K562 (cell line): ENCODE data around the gene GP1BB. TPM values are rescaled to one million over a fixed set of nuclear protein-coding genes. Genes with fewer than 3 reads are reported as not detected.

Source experiments
- ASH1L ChIP-seq: fragments of 450-650 bp; IDR thresholded peaks from 2 replicates; pipeline ENCODE4 v1.6.1; 2018; ENCODE audit warnings: borderline replicate concordance, mild to moderate bottlenecking, low read depth; ENCODE audit not compliant: partially characterized antibody
- MEF2A ChIP-seq: IDR thresholded peaks from 2 replicates; pipeline ENCODE4 v1.6.1; 2011; ENCODE audit warnings: low read depth, mild to moderate bottlenecking, low read length, moderate library complexity; ENCODE audit not compliant: control insufficient read depth
- NFE2L1 ChIP-seq: fragments of 450-650 bp; IDR thresholded peaks from 2 replicates; pipeline ENCODE4 v1.6.1; 2016; ENCODE audit warnings: missing genetic modification characterization, low read depth, mild to moderate bottlenecking, missing compliant biosample characterization, moderate library complexity, borderline replicate concordance
- YY1 ChIP-seq, 3 experiments: IDR thresholded peaks; 2 replicates each; pipeline ENCODE4 v1.6.1; 2011; ENCODE audit warnings: low read length in 2 of 3, mild to moderate bottlenecking in 2 of 3, moderate library complexity in 2 of 3, borderline replicate concordance in 1 of 3, control low read depth in 1 of 3, low read depth in 1 of 3; ENCODE audit not compliant: insufficient read depth in 3 of 3, insufficient replicate concordance in 2 of 3, control insufficient read depth in 1 of 3, insufficient read length in 1 of 3; ENCODE audit errors: extremely low read depth in 1 of 3
- ZNF280A ChIP-seq: fragments of 450-650 bp; IDR thresholded peaks from 2 replicates; pipeline ENCODE4 v1.6.1; 2018; ENCODE audit warnings: mild to moderate bottlenecking, low read depth; ENCODE audit not compliant: partially characterized antibody
- ZNF77 ChIP-seq: fragments of 250-450 bp; sonication (Bioruptor Pico); IDR thresholded peaks from 2 replicates; pipeline ENCODE4 v1.5.0; 2020
- polyA plus RNA-seq, 8 experiments: library from polyadenylated mRNA; depleted of rRNA in 4 of 8; stranded (reverse) in 5 of 8; unstranded in 3 of 8; fragments of >200 nt; fragmentation: Nextera tagmentation in 2 of 8; fragmentation: Illumina TruSeq in 1 of 8; extraction: Ambion mirVana in 2 of 8; extraction: Trizol in 1 of 8; gene quantifications; 2 replicates each; pipeline versions ENCODE4 v1.2.1 to v1.2.3, GENCODE V29; 2011 to 2014; ENCODE audit warnings: inconsistent platforms in 1 of 8, missing spikeins in 1 of 8
- total RNA-seq, 7 experiments: library from RNA; depleted of rRNA in 6 of 7; stranded (reverse); fragments of >200 nt in 6 of 7; fragmentation: Illumina TruSeq in 2 of 7; extraction: Trizol in 2 of 7; gene quantifications; 2 replicates each; pipeline versions ENCODE4 v1.2.1 to v1.2.3, GENCODE V29; 2011 to 2021; ENCODE audit warnings: low replicate concordance in 1 of 7
- TF ChIP-seq, protein P1 (sequence below): fragments of 200-800 bp; sonication (Bioruptor generic); IDR thresholded peaks from 2 replicates; pipeline ENCODE4 v1.6.1; 2016; ENCODE audit warnings: missing genetic modification characterization, missing compliant biosample characterization
- TF ChIP-seq, protein P2 (sequence below): IDR thresholded peaks from 3 replicates; pipeline ENCODE4 v1.6.1; 2011; ENCODE audit warnings: borderline replicate concordance, mild to moderate bottlenecking, moderate library complexity; ENCODE audit not compliant: insufficient read length; ENCODE audit errors: extremely low read depth
- TF ChIP-seq, protein P3 (sequence below): fragments of 150-350 bp; IDR thresholded peaks from 2 replicates; pipeline ENCODE4 v1.6.1; 2014; ENCODE audit warnings: low read depth, mild to moderate bottlenecking, low read length, borderline replicate concordance

The GP1BB gene
- total and polyA plus RNA-seq, 9 of the 15 experiments (the other 6 are each of a cell fraction or from before 2014, with no cell fraction given) = 0.69 to 162 (median 2.8) TPM

DNA sequence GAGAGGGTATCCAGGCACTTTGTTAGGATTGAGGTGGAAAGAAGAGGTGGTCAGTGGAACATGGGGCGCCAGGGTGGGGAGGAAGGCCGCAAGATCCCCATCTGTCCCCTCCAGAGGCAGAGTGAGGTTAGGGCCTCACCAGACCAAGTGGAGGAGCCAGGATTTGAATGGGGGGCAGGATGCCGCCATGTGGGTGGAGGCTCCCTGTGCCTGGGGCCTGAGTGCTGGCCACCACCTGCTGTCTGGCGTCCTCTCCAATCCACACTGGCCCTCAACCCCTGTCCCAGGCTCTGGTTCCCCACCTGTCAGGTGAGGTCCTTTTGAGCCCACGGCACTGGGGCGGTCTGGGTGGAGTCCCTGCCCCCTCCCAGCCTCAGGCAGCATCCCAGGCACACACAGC lies 19.7 kb downstream of the GP1BB start (continued):
- TF ChIP-seq, protein P1, sequence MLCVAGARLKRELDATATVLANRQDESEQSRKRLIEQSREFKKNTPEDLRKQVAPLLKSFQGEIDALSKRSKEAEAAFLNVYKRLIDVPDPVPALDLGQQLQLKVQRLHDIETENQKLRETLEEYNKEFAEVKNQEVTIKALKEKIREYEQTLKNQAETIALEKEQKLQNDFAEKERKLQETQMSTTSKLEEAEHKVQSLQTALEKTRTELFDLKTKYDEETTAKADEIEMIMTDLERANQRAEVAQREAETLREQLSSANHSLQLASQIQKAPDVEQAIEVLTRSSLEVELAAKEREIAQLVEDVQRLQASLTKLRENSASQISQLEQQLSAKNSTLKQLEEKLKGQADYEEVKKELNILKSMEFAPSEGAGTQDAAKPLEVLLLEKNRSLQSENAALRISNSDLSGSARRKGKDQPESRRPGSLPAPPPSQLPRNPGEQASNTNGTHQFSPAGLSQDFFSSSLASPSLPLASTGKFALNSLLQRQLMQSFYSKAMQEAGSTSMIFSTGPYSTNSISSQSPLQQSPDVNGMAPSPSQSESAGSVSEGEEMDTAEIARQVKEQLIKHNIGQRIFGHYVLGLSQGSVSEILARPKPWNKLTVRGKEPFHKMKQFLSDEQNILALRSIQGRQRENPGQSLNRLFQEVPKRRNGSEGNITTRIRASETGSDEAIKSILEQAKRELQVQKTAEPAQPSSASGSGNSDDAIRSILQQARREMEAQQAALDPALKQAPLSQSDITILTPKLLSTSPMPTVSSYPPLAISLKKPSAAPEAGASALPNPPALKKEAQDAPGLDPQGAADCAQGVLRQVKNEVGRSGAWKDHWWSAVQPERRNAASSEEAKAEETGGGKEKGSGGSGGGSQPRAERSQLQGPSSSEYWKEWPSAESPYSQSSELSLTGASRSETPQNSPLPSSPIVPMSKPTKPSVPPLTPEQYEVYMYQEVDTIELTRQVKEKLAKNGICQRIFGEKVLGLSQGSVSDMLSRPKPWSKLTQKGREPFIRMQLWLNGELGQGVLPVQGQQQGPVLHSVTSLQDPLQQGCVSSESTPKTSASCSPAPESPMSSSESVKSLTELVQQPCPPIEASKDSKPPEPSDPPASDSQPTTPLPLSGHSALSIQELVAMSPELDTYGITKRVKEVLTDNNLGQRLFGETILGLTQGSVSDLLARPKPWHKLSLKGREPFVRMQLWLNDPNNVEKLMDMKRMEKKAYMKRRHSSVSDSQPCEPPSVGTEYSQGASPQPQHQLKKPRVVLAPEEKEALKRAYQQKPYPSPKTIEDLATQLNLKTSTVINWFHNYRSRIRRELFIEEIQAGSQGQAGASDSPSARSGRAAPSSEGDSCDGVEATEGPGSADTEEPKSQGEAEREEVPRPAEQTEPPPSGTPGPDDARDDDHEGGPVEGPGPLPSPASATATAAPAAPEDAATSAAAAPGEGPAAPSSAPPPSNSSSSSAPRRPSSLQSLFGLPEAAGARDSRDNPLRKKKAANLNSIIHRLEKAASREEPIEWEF = no peak
- TF ChIP-seq MEF2A = no peak
- TF ChIP-seq YY1 (IDR thresholded peaks at IDR 0.05; ENCODE audit: borderline replicate concordance in 1 of 3, control insufficient read depth in 1 of 3, extremely low read depth in 1 of 3, insufficient read depth in 3 of 3, insufficient read length in 1 of 3, insufficient replicate concordance in 2 of 3, low read depth in 1 of 3, low read length in 2 of 3) = no peak
- no peak for TF ChIP-seq NFE2L1 (tag)
- TF ChIP-seq, protein P2, sequence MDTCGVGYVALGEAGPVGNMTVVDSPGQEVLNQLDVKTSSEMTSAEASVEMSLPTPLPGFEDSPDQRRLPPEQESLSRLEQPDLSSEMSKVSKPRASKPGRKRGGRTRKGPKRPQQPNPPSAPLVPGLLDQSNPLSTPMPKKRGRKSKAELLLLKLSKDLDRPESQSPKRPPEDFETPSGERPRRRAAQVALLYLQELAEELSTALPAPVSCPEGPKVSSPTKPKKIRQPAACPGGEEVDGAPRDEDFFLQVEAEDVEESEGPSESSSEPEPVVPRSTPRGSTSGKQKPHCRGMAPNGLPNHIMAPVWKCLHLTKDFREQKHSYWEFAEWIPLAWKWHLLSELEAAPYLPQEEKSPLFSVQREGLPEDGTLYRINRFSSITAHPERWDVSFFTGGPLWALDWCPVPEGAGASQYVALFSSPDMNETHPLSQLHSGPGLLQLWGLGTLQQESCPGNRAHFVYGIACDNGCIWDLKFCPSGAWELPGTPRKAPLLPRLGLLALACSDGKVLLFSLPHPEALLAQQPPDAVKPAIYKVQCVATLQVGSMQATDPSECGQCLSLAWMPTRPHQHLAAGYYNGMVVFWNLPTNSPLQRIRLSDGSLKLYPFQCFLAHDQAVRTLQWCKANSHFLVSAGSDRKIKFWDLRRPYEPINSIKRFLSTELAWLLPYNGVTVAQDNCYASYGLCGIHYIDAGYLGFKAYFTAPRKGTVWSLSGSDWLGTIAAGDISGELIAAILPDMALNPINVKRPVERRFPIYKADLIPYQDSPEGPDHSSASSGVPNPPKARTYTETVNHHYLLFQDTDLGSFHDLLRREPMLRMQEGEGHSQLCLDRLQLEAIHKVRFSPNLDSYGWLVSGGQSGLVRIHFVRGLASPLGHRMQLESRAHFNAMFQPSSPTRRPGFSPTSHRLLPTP = no peak
- TF ChIP-seq, protein P3, sequence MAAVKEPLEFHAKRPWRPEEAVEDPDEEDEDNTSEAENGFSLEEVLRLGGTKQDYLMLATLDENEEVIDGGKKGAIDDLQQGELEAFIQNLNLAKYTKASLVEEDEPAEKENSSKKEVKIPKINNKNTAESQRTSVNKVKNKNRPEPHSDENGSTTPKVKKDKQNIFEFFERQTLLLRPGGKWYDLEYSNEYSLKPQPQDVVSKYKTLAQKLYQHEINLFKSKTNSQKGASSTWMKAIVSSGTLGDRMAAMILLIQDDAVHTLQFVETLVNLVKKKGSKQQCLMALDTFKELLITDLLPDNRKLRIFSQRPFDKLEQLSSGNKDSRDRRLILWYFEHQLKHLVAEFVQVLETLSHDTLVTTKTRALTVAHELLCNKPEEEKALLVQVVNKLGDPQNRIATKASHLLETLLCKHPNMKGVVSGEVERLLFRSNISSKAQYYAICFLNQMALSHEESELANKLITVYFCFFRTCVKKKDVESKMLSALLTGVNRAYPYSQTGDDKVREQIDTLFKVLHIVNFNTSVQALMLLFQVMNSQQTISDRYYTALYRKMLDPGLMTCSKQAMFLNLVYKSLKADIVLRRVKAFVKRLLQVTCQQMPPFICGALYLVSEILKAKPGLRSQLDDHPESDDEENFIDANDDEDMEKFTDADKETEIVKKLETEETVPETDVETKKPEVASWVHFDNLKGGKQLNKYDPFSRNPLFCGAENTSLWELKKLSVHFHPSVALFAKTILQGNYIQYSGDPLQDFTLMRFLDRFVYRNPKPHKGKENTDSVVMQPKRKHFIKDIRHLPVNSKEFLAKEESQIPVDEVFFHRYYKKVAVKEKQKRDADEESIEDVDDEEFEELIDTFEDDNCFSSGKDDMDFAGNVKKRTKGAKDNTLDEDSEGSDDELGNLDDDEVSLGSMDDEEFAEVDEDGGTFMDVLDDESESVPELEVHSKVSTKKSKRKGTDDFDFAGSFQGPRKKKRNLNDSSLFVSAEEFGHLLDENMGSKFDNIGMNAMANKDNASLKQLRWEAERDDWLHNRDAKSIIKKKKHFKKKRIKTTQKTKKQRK = no peak
- TF ChIP-seq ASH1L = no peak
- no peak for TF ChIP-seq ZNF77 (CRISPR knock-in tag)
- no peak for TF ChIP-seq ZNF280A
